ENCODE measurements around the gene SLC6A16. TPM values are rescaled to one million over a fixed set of nuclear protein-coding genes. Genes with fewer than 3 reads are reported as not detected.
A peak's percentile ranks its signal among the peaks of the same experiment; 100 is the strongest.
"Not testable (repeated sequence)": the region's sequence is repeated elsewhere in the genome, so short reads cannot be mapped to it uniquely, and the experiment has no call there.

The SLC6A16 gene
- total RNA-seq, 1 experiment from 2014 or later = 42.6 TPM

GRCh38 chr19:49331187-49331586 lies 6.2 kb upstream of the SLC6A16 start:
- H3K9me3 ChIP-seq (ENCODE audit: low read length); H3K9me2 ChIP-seq (replicated peaks; ENCODE audit: insufficient read depth, low read length); H2AFZ ChIP-seq (ENCODE audit: low read length); H3K27me3 ChIP-seq (ENCODE audit: low read length); H4K20me1 ChIP-seq (ENCODE audit: insufficient read depth, low read depth, low read length): not testable (repeated sequence)
- Histone ChIP-seq H3K4me2 (ENCODE audit: low read depth, low read length, poor library complexity, severe bottlenecking) (peak overlapping the region; percentile 98), H3K27ac (ENCODE audit: low read length) (peak overlapping the region; percentile 96), H3K36me3 (ENCODE audit: insufficient read depth, low read length) (peaks cover 33% of the 10 kb centered on the region), H3K4me1 (ENCODE audit: low read length) (peaks cover 96% of the 10 kb centered on the region), H3K79me2 (ENCODE audit: low read length) (peaks cover 22% of the 10 kb centered on the region), H3K9ac (ENCODE audit: low read length) (peak overlapping the region; percentile 93), H3K4me3 (ENCODE audit: low read length) (peak overlapping the region; percentile 59)
- DNase-seq = peak; percentile 60

DNA sequence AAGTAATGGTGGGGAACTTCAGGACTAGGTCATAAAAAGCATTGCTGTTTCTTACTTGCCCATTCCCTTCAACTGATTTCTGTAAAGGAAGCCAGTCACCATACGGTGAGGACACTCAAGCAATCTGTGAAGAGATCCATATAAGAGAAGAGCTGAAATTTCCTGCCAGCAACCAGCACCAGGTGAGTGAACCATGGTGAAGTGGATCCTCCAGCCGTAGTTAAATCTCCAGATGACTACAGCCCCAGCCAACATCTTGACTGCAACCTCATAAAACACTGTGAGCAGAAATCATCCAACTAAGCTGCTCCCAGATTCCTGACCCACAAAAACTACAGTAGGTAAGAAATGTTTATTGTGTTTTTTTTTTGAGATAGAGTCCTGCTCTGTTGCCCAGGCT lies 3.8 kb upstream of the SLC6A16 start:
- Histone ChIP-seq H3K4me2 (ENCODE audit: low read depth, low read length, poor library complexity, severe bottlenecking) (peak overlapping the region; percentile 98), H3K4me3 (ENCODE audit: low read length) (peak overlapping the region; percentile 59)

DNA sequence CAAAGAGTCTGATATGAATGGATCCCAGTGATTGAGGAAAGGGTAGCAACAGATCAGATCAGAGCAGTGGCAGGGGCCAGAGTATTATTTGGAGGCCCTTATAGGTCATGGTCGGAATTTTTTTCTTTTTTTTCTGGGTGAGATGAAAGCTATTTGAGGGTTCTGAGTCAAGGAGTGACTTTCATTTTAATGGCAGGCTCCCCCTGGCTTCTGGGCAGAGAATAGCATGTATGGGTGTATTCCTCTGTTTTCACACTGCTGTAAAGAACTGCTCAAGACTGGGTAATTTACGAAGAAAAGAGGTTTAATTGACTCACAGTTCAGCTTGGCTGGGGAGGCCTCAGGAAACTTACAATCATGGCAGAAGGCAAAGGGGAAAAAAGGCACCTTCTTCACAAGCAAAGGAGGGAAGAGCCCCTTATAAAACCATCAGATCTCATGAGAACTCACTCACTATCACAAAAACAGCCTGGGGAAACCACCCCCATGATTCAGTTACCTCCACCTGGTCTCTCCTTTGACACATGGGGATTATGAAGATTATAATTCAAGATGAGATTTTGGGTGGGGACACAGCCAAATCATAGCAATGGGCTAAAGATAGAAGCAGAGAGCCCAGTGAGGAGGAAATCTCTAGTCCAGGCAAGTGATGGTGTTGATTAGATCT lies 3.0 kb upstream of the SLC6A16 start:
- Histone ChIP-seq H3K9ac (ENCODE audit: low read length) (peak overlapping the region; percentile 93), H3K4me2 (ENCODE audit: low read depth, low read length, poor library complexity, severe bottlenecking) (peak overlapping the region; percentile 98), H4K20me1 (ENCODE audit: insufficient read depth, low read depth, low read length) (no peaks in the 10 kb centered on the region), H3K36me3 (ENCODE audit: insufficient read depth, low read length) (peaks cover 47% of the 10 kb centered on the region), H3K27ac (ENCODE audit: low read length) (peak overlapping the region; percentile 96), H3K79me2 (ENCODE audit: low read length) (peaks cover 28% of the 10 kb centered on the region), H3K27me3 (ENCODE audit: low read length) (no peaks in the 10 kb centered on the region), H3K9me2 (replicated peaks; ENCODE audit: insufficient read depth, low read length) (no peaks in the 10 kb centered on the region), H3K4me1 (ENCODE audit: low read length) (peaks cover 86% of the 10 kb centered on the region), H3K9me3 (ENCODE audit: low read length) (no peaks in the 10 kb centered on the region), H3K4me3 (ENCODE audit: low read length) (peak overlapping the region; percentile 59), H2AFZ (ENCODE audit: low read length) (no peak overlapping the region)
- DNase-seq = peak; percentile 96

More for the DNA sequence above, 3.8 kb upstream of the SLC6A16 start:
- no peaks in the 10 kb centered on the region for H3K9me3 ChIP-seq (ENCODE audit: low read length)
- H3K27ac ChIP-seq (ENCODE audit: low read length) = peak overlapping the region; percentile 96
- H3K4me1 ChIP-seq (ENCODE audit: low read length) = peaks cover 93% of the 10 kb centered on the region
- no peaks in the 10 kb centered on the region for H3K27me3 ChIP-seq (ENCODE audit: low read length)
- no peaks in the 10 kb centered on the region for H4K20me1 ChIP-seq (ENCODE audit: insufficient read depth, low read depth, low read length)
- H3K79me2 ChIP-seq (ENCODE audit: low read length) = peaks cover 21% of the 10 kb centered on the region
- no peak for DNase-seq
- no peak overlapping the region for H2AFZ ChIP-seq (ENCODE audit: low read length)
- H3K9ac ChIP-seq (ENCODE audit: low read length) = peak overlapping the region; percentile 93
- H3K9me2 ChIP-seq (replicated peaks; ENCODE audit: insufficient read depth, low read length) = no peaks in the 10 kb centered on the region
- peaks cover 39% of the 10 kb centered on the region for H3K36me3 ChIP-seq (ENCODE audit: insufficient read depth, low read length)

DNA sequence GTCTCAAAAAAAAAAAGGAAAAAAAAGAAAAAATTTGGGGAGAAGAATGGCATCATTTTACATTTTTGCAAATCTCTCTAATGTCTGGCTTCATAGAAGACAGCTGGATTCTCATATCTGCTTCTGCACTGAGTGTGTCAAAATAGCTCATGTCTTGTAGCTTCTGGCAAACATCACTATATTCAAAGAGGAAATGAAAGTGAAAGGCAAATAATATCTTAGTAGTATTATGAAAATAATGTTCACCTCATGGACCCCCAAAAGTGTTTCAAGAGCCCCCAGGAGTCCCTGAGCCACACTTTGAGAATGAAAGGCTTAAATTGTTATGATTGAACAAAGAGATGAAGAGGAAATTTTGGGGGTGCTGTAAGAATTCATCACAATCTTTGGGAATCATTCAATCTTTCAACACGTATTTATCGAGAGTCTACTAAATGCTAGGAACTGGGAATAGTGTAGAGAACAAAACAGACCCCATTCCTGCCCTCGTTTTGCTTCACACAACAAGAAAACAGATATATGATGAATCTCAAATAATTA lies 1.2 kb upstream of the SLC6A16 start:
- Histone ChIP-seq H3K4me2 (ENCODE audit: low read depth, low read length, poor library complexity, severe bottlenecking) (peak overlapping the region; percentile 98), H2AFZ (ENCODE audit: low read length) (no peak overlapping the region), H3K4me1 (ENCODE audit: low read length) (peaks cover 68% of the 10 kb centered on the region), H3K4me3 (ENCODE audit: low read length) (peak overlapping the region; percentile 26), H3K79me2 (ENCODE audit: low read length) (peaks cover 38% of the 10 kb centered on the region), H3K27me3 (ENCODE audit: low read length) (no peaks in the 10 kb centered on the region), H3K36me3 (ENCODE audit: insufficient read depth, low read length) (peaks cover 56% of the 10 kb centered on the region), H3K9me2 (replicated peaks; ENCODE audit: insufficient read depth, low read length) (no peaks in the 10 kb centered on the region), H3K27ac (ENCODE audit: low read length) (peak overlapping the region; percentile 96), H4K20me1 (ENCODE audit: insufficient read depth, low read depth, low read length) (no peaks in the 10 kb centered on the region), H3K9ac (ENCODE audit: low read length) (peak overlapping the region; percentile 93), H3K9me3 (ENCODE audit: low read length) (peaks cover 3% of the 10 kb centered on the region; the same call in 1 of the 2 replicates)
- peak; percentile 97 for DNase-seq

- Histone ChIP-seq H3K9ac (ENCODE audit: low read length) (peak overlapping the region; percentile 46), H3K27ac (ENCODE audit: low read length) (peak overlapping the region; percentile 96), H3K79me2 (ENCODE audit: low read length) (peaks cover 39% of the 10 kb centered on the region), H3K4me1 (ENCODE audit: low read length) (peaks cover 64% of the 10 kb centered on the region), H3K36me3 (ENCODE audit: insufficient read depth, low read length) (peaks cover 61% of the 10 kb centered on the region), H3K4me2 (ENCODE audit: low read depth, low read length, poor library complexity, severe bottlenecking) (peak overlapping the region; percentile 98)
- not testable (repeated sequence) for H3K9me2 ChIP-seq (replicated peaks; ENCODE audit: insufficient read depth, low read length); H3K4me3 ChIP-seq (ENCODE audit: low read length); H4K20me1 ChIP-seq (ENCODE audit: insufficient read depth, low read depth, low read length); H3K27me3 ChIP-seq (ENCODE audit: low read length); H2AFZ ChIP-seq (ENCODE audit: low read length); H3K9me3 ChIP-seq (ENCODE audit: low read length); DNase-seq
Observed at GRCh38 chr19:49325756-49326155, 765 bp upstream of the SLC6A16 start.

- Histone ChIP-seq H3K9me3 (ENCODE audit: low read length) (peaks cover 3% of the 10 kb centered on the region; the same call in 1 of the 2 replicates), H3K9ac (ENCODE audit: low read length) (no peak overlapping the region), H4K20me1 (ENCODE audit: insufficient read depth, low read depth, low read length) (no peaks in the 10 kb centered on the region), H3K4me1 (ENCODE audit: low read length) (peaks cover 20% of the 10 kb centered on the region), H3K27ac (ENCODE audit: low read length) (peak overlapping the region; percentile 30), H2AFZ (ENCODE audit: low read length) (no peak overlapping the region), H3K4me2 (ENCODE audit: low read depth, low read length, poor library complexity, severe bottlenecking) (no peak overlapping the region), H3K4me3 (ENCODE audit: low read length) (no peak overlapping the region), H3K79me2 (ENCODE audit: low read length) (peaks cover 68% of the 10 kb centered on the region), H3K27me3 (ENCODE audit: low read length) (no peaks in the 10 kb centered on the region), H3K36me3 (ENCODE audit: insufficient read depth, low read length) (peaks cover 69% of the 10 kb centered on the region), H3K9me2 (replicated peaks; ENCODE audit: insufficient read depth, low read length) (no peaks in the 10 kb centered on the region)
- DNase-seq = no peak
Observed at GRCh38 chr19:49318296-49318695, 6.7 kb downstream of the SLC6A16 start.

- H3K9me2 ChIP-seq (replicated peaks; ENCODE audit: insufficient read depth, low read length) = no peaks in the 10 kb centered on the region
- no peak overlapping the region for H3K4me3 ChIP-seq (ENCODE audit: low read length)
- H3K27me3 ChIP-seq (ENCODE audit: low read length) = no peaks in the 10 kb centered on the region
- H3K27ac ChIP-seq (ENCODE audit: low read length) = peak overlapping the region; percentile 67
- H2AFZ ChIP-seq (ENCODE audit: low read length) = no peak overlapping the region
- peaks cover 20% of the 10 kb centered on the region for H3K4me1 ChIP-seq (ENCODE audit: low read length)
- DNase-seq = no peak
- peaks cover 54% of the 10 kb centered on the region for H3K36me3 ChIP-seq (ENCODE audit: insufficient read depth, low read length)
- H3K79me2 ChIP-seq (ENCODE audit: low read length) = peaks cover 55% of the 10 kb centered on the region
- no peak overlapping the region for H3K9ac ChIP-seq (ENCODE audit: low read length)
- no peaks in the 10 kb centered on the region for H4K20me1 ChIP-seq (ENCODE audit: insufficient read depth, low read depth, low read length)
- no peaks in the 10 kb centered on the region for H3K9me3 ChIP-seq (ENCODE audit: low read length)
- H3K4me2 ChIP-seq (ENCODE audit: low read depth, low read length, poor library complexity, severe bottlenecking) = no peak overlapping the region
Observed at GRCh38 chr19:49316284-49316683, 8.7 kb downstream of the SLC6A16 start.

DNA sequence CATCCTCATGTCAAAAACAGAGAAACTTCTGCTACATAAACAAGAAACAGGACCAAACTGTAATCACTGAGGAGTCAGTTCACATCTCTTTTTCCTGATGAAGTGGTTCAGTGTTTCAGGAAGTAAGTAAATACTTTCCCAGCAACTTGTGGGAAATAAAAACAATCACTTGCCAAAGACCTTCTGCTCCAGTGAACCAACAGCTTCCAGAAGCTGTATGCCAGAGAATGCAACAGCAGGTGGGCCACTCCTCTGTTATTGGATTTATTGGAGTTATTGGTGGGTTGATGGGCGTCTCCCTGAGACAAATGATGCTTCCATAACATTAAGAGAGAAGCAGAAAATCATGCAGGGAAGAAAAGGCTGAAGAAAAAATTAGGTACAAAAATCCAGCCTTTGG lies 9.9 kb downstream of the SLC6A16 start:
- no peak for DNase-seq
- Histone ChIP-seq H3K36me3 (ENCODE audit: insufficient read depth, low read length) (peaks cover 54% of the 10 kb centered on the region), H3K79me2 (ENCODE audit: low read length) (peaks cover 48% of the 10 kb centered on the region), H4K20me1 (ENCODE audit: insufficient read depth, low read depth, low read length) (no peaks in the 10 kb centered on the region), H3K27me3 (ENCODE audit: low read length) (no peaks in the 10 kb centered on the region), H3K4me3 (ENCODE audit: low read length) (no peak overlapping the region), H3K9me2 (replicated peaks; ENCODE audit: insufficient read depth, low read length) (no peaks in the 10 kb centered on the region), H3K4me1 (ENCODE audit: low read length) (peaks cover 20% of the 10 kb centered on the region), H2AFZ (ENCODE audit: low read length) (no peak overlapping the region), H3K9ac (ENCODE audit: low read length) (no peak overlapping the region), H3K4me2 (ENCODE audit: low read depth, low read length, poor library complexity, severe bottlenecking) (no peak overlapping the region), H3K9me3 (ENCODE audit: low read length) (no peaks in the 10 kb centered on the region), H3K27ac (ENCODE audit: low read length) (peak overlapping the region; percentile 67)
